NCI-H1694 (cell line): Measurements from ENCODE around the gene RESF1.
"Not testable (repeated sequence)": the region's sequence is repeated elsewhere in the genome, so short reads cannot be mapped to it uniquely, and the experiment has no call there.

Experiments used
- DNase-seq: peaks from one replicate; lab custom pipeline; 2025; lab: John Stamatoyannopoulos, UW

RESF1 gene

GRCh38 chr12:31959161-31959700, at the start of gene RESF1:
RESF1 (plus strand) TSS chr12:31959415; CDS start chr12:31980956, 21,541 bp downstream.
- DNase-seq: peak; percentile 90

GRCh38 chr12:31914927-31915326, 44.3 kb upstream of the RESF1 start:
- DNase-seq: no peak

- no peak for DNase-seq
Measured at GRCh38 chr12:31915446-31915845, 43.8 kb upstream of the RESF1 start.

- no peak for DNase-seq
Measured at GRCh38 chr12:31922341-31923062, 36.7 kb upstream of the RESF1 start.

GRCh38 chr12:31923063-31923412, 36.2 kb upstream of the RESF1 start:
- no peak for DNase-seq

DNA sequence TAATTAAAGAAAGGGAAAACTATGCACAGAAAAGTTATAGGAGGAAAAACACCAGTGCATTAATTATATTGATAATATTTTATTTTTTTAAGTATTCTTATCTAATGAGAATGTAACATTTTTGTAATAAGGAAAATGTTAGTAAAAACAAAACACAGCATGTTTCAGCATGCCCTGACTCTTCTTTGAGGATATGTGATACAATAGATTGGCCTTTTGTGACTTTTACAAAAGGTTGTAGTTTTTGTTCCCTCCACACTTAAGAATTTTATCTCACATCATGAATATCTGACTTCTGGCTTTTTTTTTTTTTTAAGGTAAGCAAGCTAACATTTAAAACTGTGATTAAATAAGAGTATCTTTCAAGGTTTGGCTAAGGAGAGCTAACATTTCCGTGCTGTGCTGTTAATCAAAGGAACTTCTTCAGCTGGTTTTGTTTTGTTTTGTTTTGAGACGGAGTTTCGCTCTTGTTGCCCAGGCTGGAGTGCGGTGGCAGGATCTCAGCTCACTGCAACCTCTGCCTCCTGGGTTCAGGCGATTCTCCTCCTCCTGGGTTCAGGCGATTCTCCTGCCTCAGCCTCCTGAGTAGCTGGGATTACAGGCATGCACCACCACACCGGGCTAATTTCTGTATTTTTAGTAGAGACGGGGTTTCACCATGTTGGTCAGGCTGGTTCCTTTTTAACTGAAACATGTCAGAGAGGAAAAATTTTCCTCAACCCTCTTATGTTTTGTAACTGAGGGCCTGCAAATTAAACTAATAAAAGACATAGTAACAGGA, 30.8 kb upstream of the RESF1 start:
- no peak for DNase-seq

DNA sequence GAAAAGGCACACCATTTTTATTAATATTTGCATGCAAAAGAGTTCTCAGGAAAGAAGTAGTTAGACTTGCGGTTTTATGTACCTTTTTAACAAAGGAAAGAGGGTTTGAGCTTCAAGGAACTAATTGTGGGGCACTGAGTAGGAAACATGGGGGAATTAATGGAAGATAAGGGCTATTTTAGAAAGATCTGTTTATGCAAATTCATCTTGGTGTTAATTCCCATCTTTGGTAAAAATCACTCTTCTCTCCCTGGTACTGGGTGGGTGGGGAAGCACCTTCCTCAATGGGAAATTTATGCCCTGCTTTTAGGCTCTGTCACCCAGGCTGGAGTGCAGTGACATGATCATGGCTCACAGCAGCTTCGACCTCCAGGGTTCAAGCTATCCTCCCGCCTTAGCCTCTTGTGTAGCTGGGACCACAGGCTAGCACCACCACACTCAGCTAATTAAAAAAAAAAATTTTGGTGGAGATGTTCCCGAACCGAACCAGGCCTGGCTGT, 30.1 kb upstream of the RESF1 start:
- no peak for DNase-seq

DNA sequence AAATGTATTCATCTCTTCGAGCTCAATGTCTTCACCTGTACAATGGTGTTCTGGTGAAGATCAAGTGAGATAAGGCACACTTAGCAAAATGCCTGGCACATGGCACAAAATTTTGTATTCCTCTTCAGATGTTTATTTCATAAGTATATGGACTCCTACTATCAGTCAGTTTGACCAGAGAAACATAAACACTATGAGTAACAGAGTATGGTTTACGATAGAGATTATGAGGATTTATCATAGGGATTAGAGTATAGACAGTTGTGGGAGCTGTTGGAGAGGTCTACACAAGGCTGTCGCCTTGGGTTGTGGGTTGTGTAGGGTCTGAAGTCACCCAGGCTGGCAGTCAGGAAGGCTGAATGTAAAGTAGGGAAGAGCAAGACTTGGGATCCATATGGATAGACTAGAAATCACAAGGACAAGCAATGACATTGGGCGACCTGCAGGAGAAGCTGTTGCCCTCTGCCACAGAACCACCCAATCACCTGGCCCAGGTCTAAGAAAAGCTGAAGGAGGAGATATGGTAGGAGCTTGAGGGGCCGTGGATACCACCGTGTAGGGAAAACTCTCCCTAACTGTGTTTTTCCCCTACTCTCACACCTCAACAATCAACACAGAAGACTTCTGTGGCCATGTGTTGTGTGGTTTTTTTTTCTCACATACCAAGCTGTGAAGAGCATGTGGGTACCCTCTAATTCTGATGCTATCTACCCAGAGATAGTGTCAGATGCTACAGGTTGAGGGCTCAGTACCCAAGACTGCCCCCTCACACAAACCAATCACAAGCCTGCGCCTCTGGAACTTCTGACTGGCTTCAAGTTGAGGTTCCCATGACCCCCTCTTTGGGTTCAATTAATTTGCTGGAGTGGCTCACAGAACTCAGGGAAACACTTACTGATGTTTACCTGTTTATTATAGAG, 27.2 kb upstream of the RESF1 start:
- DNase-seq: no peak

DNA sequence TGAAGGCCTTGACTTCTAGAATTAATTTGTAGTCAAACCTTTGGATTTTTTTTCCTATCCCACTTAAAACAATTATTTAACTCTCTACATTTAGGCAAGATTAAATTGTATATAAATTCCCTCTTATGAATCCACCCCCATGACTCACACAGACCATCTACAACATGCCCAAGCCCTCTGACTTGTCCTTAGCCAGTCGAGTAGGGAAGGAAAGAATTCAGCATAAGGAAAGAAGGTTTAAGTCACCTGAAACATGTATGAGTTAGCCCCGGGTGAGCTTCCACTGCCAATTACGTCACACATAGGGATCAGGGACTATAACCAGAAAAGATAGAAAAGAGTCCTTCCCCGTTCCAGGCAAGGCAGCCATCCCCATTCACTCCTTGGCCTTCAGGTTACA, 14.9 kb upstream of the RESF1 start:
- no peak for DNase-seq

DNA sequence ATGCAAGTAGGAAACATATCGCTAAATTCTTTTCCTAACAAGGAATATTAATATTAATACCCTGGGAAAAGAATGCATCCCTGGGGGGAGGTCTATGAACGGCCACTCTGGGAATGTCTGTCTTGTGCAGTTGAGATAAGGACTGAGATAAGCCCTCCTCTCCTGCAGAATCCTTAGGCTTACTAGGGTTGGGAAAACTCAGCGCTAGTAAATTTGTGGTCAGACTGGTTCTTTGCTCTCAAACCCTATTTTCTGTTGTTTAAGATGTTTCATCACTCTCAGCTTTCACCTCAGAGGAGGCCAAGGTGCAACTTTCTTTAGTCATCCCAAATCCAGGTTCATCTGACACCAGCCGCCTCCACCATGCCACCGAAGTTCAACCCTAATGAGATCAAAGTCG, 11.2 kb upstream of the RESF1 start:
- DNase-seq: no peak

DNA sequence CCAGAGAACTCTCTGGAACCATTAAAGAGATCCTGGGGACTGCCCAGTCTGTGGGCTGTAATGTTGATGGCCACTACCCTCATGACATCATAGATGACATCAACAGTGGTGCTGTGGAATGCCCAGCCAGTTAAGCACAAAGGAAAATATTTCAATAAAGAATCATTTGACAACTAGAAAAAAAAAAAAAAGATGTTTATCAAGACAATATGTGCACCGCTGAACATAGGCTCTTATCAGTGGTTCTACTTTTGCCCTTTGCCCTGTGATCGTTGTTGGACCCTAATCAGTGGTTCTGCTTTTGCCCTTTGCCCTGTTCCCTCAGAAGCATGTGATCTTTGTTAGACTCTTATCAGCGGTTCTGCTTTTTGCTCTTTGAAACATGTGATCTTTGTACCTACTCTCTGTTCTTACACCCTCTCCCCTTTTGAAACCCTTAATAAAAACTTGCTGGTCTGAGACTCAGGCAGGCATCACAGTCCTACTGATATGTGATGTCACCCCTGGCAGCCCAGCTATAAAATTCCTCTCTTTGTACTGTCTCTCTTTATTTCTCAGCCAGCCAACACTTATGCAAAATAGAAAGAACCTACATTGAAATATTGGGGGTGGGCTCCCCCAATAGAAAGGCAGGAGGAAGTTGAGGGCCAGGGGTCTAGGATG, 10.4 kb upstream of the RESF1 start:
- DNase-seq: not testable (repeated sequence)

DNA sequence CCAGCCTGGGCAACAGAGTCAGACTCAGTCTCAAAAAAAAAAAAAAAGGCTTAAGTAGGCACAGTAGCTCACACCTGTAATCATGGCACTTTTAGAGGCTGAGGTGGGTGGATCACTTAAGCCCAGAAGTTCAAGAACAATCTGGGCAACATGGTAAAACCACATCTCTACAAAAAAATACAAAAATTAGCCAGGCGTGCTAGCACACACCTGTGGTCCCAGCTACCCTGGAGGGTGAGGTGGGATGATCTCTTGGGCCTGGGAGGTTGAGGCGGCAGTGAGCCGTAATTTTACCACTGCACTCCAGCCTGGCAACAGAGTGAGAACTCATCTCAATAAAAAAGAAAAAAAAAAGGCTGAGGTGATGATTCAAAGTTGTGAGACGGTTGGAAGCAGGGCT, 9.1 kb upstream of the RESF1 start:
- DNase-seq: no peak

GRCh38 chr12:31950492-31950891, 8.7 kb upstream of the RESF1 start:
- DNase-seq: no peak

- DNase-seq: no peak
Measured at GRCh38 chr12:31951008-31951407, 8.2 kb upstream of the RESF1 start.

DNA sequence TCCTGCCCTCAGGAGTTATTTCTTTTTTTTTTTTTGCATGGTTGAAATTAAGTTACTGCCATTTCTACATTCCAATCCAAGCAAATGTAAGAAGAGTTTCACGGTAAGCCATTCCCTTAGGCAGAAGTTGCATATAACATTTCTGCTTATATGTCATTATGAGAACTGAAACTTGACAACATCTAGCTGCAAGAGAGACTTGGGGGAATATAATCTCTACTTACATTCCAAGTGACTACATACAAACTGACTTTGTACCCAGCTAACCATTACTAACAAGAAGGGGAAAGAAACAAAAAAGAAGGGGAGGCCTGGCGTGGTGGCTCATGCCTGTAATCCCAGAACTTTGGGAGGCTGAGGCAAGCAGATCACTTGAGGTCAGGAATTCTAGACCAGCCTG, 7.3 kb upstream of the RESF1 start:
- no peak for DNase-seq

- no peak for DNase-seq
Measured at GRCh38 chr12:31952418-31952817, 6.8 kb upstream of the RESF1 start.

DNA sequence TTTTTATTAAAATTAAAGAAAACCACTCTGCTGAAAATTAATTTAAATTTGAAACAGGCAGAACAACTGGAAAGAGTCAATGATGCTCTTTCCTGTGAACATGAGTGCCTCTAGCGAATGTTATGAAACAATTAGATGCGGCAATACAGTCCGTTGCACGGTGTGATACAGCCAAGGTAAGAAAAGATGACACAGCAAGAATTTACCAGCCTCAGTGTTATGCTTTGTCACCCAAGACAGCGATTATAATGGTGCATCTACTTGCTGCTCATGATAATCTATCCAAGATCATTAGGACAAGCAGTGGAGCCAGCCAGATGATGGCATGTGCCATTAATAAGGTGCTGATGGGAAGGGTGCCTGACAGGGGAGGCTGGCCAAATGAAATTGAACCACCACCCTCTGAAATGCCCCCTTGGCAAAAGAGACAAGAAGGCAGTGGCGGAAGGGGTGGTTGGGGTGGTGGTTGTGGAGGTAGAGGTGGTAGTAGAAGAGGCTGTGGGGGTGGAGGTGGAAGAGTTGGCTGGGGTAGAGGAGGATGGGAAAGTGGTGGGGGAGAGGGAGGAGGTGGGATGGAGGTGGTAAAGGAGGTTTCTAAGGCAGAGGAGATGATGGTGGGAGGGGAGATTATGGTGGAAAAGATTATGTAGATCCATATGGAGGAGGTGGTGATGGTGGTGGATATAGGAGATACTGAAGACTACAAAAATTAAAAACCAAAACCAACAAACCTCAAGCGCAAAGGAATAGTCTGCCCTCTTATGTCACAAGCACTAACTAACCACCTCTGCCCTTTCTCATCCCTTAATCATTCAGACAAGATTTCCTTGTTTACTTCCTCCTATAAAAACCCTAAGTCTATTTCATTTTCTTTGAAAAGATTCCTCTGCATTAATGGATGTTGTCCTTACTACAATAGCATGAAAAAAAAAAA, 4.0 kb upstream of the RESF1 start:
- DNase-seq: no peak

DNA sequence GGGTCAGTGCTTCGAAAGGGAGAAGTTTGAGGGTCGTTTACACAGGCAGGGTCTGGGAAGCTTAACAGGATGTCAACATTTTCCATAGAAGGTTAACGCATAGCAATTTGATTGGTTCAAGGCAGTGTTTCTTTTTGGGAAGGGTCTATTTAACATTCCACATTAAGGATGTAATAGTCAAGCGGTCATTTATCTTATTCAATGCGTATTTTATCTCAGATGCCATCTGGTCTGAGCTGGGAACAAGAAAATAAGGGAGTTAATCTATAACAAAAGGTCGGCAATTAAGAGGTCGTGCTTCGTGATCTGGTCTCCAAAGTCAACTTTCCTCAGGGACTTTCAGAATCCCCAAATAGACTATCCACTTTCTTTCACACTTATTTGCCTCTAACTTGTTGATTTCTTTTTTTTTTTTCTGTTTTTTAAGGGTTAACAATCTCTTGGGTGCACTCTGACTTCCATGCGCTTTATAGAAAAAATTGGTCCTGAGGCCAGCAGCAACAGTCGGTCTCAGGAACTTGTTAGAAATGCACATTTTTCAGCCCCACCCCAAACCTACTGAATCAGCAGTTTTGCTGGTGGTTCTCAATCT, 550 bp upstream of the RESF1 start:
- no peak for DNase-seq

- DNase-seq: peak; percentile 73
Measured at GRCh38 chr12:31959701-31960391, 631 bp downstream of the RESF1 start.
